HepG2 (cell line): ENCODE results near the gene HAP1. TPM values are rescaled to one million over a fixed set of nuclear protein-coding genes. Genes with fewer than 3 reads are reported as not detected.

Source experiments
- DMAP1 ChIP-seq: IDR thresholded peaks from 2 replicates; pipeline ENCODE4 v1.6.1; 2016
- DR1 ChIP-seq: sonication (generic); formaldehyde crosslinking; IDR thresholded peaks from 2 replicates; pipeline ENCODE4 v1.8.0; 2021; ENCODE audit warnings: mild to moderate bottlenecking, missing genetic modification reagents, inconsistent platforms
- GATAD2A ChIP-seq: IDR thresholded peaks from 2 replicates; pipeline ENCODE4 v1.6.1; 2016
- KLF12 ChIP-seq: sonication (generic); formaldehyde crosslinking; IDR thresholded peaks from 2 replicates; pipeline ENCODE4 v1.4.0; 2020; ENCODE audit warnings: missing genetic modification reagents, borderline replicate concordance
- MED8 ChIP-seq: sonication (generic); formaldehyde crosslinking; IDR thresholded peaks from 2 replicates; pipeline ENCODE4 v1.8.1; 2023; ENCODE audit warnings: mild to moderate bottlenecking, missing genetic modification reagents; ENCODE audit not compliant: insufficient replicate concordance
- ONECUT2 ChIP-seq: sonication (generic); formaldehyde crosslinking; IDR thresholded peaks from 2 replicates; pipeline ENCODE4 v1.4.0; 2020; ENCODE audit warnings: missing genetic modification reagents
- POLR2AphosphoS5 ChIP-seq: IDR thresholded peaks from 2 replicates; pipeline ENCODE4 v1.6.1; 2012; ENCODE audit warnings: low read depth, low read length
- SKIL ChIP-seq: sonication (generic); formaldehyde crosslinking; IDR thresholded peaks from 2 replicates; pipeline ENCODE4 v1.8.0; 2022; ENCODE audit warnings: missing genetic modification reagents, mild to moderate bottlenecking, moderate library complexity, borderline replicate concordance
- ZMYM4 ChIP-seq: sonication (generic); formaldehyde crosslinking; IDR thresholded peaks from 2 replicates; pipeline ENCODE4 v1.8.1; 2023; ENCODE audit warnings: mild to moderate bottlenecking, missing genetic modification reagents
- ZNF143 ChIP-seq: sonication (generic); formaldehyde crosslinking; IDR thresholded peaks from 2 replicates; pipeline ENCODE4 v1.4.0; 2020; ENCODE audit warnings: missing genetic modification reagents
- ZNF34 ChIP-seq: sonication (generic); formaldehyde crosslinking; IDR thresholded peaks from 2 replicates; pipeline ENCODE4 v1.4.0; 2020; ENCODE audit warnings: mild to moderate bottlenecking, missing genetic modification reagents, borderline replicate concordance
- ZNF567 ChIP-seq: sonication (generic); formaldehyde crosslinking; IDR thresholded peaks from 2 replicates; pipeline ENCODE4 v1.8.1; 2023; ENCODE audit warnings: mild to moderate bottlenecking, missing genetic modification reagents, borderline replicate concordance
- ZNF570 ChIP-seq: sonication (generic); formaldehyde crosslinking; IDR thresholded peaks from 2 replicates; pipeline ENCODE4 v1.4.0; 2020; ENCODE audit warnings: mild to moderate bottlenecking, missing genetic modification reagents, borderline replicate concordance
- ZNF598 ChIP-seq: sonication (generic); formaldehyde crosslinking; IDR thresholded peaks from 2 replicates; pipeline ENCODE4 v1.5.1; 2020; ENCODE audit warnings: mild to moderate bottlenecking, missing genetic modification reagents, borderline replicate concordance
- ZNF691 ChIP-seq: sonication (generic); formaldehyde crosslinking; IDR thresholded peaks from 2 replicates; pipeline ENCODE4 v1.4.0; 2020; ENCODE audit warnings: missing genetic modification reagents, low read depth, mild to moderate bottlenecking, borderline replicate concordance
- polyA plus RNA-seq, 8 experiments: library from polyadenylated mRNA; depleted of rRNA in 3 of 8; stranded (reverse) in 7 of 8; unstranded in 1 of 8; fragments of >200 nt; fragmentation: Illumina TruSeq in 4 of 8; extraction: Trizol in 4 of 8; gene quantifications; 2 replicates each; pipeline versions ENCODE4 v1.2.1 to v1.2.3, GENCODE V29; 2011 to 2016; ENCODE audit warnings: low read depth in 4 of 8, missing spikeins in 1 of 8, mixed read lengths in 1 of 8; ENCODE audit not compliant: insufficient read depth in 1 of 8
- total RNA-seq, 5 experiments: library from RNA; depleted of rRNA; stranded (reverse); fragments of >200 nt; fragmentation: Illumina TruSeq; extraction: Trizol; gene quantifications; 2 replicates each; pipeline ENCODE4 v1.2.3, GENCODE V29; 2016; ENCODE audit warnings: low read depth in 1 of 5
- TF ChIP-seq, protein P1 (sequence below): sonication (generic); formaldehyde crosslinking; IDR thresholded peaks from 2 replicates; pipeline ENCODE4 v1.4.0; 2020; ENCODE audit warnings: missing genetic modification reagents
- TF ChIP-seq, protein P2 (sequence below): sonication (generic); formaldehyde crosslinking; IDR thresholded peaks from 2 replicates; pipeline ENCODE4 v1.4.0; 2020; ENCODE audit warnings: missing genetic modification reagents, mild to moderate bottlenecking, borderline replicate concordance
- TF ChIP-seq, protein P3 (sequence below): IDR thresholded peaks from 2 replicates; pipeline ENCODE4 v1.6.1; 2016; ENCODE audit warnings: control low read depth

Gene HAP1
- total and polyA plus RNA-seq, 2 of the 13 experiments (the other 11 are each of a cell fraction or from before 2014, with no cell fraction given): 0.07 TPM

- TF ChIP-seq, protein P1, sequence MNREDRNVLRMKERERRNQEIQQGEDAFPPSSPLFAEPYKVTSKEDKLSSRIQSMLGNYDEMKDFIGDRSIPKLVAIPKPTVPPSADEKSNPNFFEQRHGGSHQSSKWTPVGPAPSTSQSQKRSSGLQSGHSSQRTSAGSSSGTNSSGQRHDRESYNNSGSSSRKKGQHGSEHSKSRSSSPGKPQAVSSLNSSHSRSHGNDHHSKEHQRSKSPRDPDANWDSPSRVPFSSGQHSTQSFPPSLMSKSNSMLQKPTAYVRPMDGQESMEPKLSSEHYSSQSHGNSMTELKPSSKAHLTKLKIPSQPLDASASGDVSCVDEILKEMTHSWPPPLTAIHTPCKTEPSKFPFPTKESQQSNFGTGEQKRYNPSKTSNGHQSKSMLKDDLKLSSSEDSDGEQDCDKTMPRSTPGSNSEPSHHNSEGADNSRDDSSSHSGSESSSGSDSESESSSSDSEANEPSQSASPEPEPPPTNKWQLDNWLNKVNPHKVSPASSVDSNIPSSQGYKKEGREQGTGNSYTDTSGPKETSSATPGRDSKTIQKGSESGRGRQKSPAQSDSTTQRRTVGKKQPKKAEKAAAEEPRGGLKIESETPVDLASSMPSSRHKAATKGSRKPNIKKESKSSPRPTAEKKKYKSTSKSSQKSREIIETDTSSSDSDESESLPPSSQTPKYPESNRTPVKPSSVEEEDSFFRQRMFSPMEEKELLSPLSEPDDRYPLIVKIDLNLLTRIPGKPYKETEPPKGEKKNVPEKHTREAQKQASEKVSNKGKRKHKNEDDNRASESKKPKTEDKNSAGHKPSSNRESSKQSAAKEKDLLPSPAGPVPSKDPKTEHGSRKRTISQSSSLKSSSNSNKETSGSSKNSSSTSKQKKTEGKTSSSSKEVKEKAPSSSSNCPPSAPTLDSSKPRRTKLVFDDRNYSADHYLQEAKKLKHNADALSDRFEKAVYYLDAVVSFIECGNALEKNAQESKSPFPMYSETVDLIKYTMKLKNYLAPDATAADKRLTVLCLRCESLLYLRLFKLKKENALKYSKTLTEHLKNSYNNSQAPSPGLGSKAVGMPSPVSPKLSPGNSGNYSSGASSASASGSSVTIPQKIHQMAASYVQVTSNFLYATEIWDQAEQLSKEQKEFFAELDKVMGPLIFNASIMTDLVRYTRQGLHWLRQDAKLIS (CRISPR knock-in tag): no peak
- no peak for TF ChIP-seq ZNF570 (CRISPR knock-in tag)
- peak; percentile 84 for TF ChIP-seq DR1 (CRISPR knock-in tag)
- peak; percentile 81 for TF ChIP-seq MED8 (CRISPR knock-in tag)
- TF ChIP-seq SKIL (CRISPR knock-in tag): peak; percentile 34; the same call in 1 of the 2 replicates
- peak; percentile 66; the same call in 1 of the 2 replicates for TF ChIP-seq ZNF567
- TF ChIP-seq, protein P2, sequence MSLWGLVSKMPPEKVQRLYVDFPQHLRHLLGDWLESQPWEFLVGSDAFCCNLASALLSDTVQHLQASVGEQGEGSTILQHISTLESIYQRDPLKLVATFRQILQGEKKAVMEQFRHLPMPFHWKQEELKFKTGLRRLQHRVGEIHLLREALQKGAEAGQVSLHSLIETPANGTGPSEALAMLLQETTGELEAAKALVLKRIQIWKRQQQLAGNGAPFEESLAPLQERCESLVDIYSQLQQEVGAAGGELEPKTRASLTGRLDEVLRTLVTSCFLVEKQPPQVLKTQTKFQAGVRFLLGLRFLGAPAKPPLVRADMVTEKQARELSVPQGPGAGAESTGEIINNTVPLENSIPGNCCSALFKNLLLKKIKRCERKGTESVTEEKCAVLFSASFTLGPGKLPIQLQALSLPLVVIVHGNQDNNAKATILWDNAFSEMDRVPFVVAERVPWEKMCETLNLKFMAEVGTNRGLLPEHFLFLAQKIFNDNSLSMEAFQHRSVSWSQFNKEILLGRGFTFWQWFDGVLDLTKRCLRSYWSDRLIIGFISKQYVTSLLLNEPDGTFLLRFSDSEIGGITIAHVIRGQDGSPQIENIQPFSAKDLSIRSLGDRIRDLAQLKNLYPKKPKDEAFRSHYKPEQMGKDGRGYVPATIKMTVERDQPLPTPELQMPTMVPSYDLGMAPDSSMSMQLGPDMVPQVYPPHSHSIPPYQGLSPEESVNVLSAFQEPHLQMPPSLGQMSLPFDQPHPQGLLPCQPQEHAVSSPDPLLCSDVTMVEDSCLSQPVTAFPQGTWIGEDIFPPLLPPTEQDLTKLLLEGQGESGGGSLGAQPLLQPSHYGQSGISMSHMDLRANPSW (CRISPR knock-in tag): no peak
- peak; percentile 54; the same call in 1 of the 2 replicates for TF ChIP-seq ZMYM4 (CRISPR knock-in tag)
- TF ChIP-seq ZNF691 (CRISPR knock-in tag): 0 out of 2 replicates have a peak, but pooled peaks have one; percentile 3
- TF ChIP-seq ZNF143 (CRISPR knock-in tag): peak; percentile 31; the same call in 1 of the 2 replicates
- TF ChIP-seq ZNF34 (CRISPR knock-in tag): 0 out of 2 replicates have a peak, but pooled peaks have one; percentile 18
- TF ChIP-seq KLF12: no peak
- peak; percentile 7; the same call in 1 of the 2 replicates for TF ChIP-seq GATAD2A (CRISPR knock-in tag)
- peak; percentile 75; the same call in 1 of the 2 replicates for TF ChIP-seq POLR2AphosphoS5
- TF ChIP-seq ONECUT2 (CRISPR knock-in tag): no peak
- no peak for TF ChIP-seq DMAP1 (CRISPR knock-in tag)
- TF ChIP-seq, protein P3, sequence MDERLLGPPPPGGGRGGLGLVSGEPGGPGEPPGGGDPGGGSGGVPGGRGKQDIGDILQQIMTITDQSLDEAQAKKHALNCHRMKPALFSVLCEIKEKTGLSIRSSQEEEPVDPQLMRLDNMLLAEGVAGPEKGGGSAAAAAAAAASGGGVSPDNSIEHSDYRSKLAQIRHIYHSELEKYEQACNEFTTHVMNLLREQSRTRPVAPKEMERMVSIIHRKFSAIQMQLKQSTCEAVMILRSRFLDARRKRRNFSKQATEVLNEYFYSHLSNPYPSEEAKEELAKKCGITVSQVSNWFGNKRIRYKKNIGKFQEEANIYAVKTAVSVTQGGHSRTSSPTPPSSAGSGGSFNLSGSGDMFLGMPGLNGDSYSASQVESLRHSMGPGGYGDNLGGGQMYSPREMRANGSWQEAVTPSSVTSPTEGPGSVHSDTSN (CRISPR knock-in tag): no peak
- no peak for TF ChIP-seq ZNF598 (CRISPR knock-in tag)
These were observed at the start of gene HAP1 (continued) for GRCh38 chr17:41734139-41734948.
